ENCODE measurements around the gene AKAP6. TPM values are rescaled to one million over a fixed set of nuclear protein-coding genes. Genes with fewer than 3 reads are reported as not detected.
"Not testable (repeated sequence)": the region's sequence is repeated elsewhere in the genome, so short reads cannot be mapped to it uniquely, and the experiment has no call there.

AKAP6 gene
- total RNA-seq, 1 donor from 2014 or later, result 7.7 TPM

GRCh38 chr14:32574269-32574668, 245.2 kb downstream of the AKAP6 start:
- TF ChIP-seq, protein P1, sequence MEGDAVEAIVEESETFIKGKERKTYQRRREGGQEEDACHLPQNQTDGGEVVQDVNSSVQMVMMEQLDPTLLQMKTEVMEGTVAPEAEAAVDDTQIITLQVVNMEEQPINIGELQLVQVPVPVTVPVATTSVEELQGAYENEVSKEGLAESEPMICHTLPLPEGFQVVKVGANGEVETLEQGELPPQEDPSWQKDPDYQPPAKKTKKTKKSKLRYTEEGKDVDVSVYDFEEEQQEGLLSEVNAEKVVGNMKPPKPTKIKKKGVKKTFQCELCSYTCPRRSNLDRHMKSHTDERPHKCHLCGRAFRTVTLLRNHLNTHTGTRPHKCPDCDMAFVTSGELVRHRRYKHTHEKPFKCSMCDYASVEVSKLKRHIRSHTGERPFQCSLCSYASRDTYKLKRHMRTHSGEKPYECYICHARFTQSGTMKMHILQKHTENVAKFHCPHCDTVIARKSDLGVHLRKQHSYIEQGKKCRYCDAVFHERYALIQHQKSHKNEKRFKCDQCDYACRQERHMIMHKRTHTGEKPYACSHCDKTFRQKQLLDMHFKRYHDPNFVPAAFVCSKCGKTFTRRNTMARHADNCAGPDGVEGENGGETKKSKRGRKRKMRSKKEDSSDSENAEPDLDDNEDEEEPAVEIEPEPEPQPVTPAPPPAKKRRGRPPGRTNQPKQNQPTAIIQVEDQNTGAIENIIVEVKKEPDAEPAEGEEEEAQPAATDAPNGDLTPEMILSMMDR (IDR thresholded peaks at IDR 0.05), result no peak

DNA sequence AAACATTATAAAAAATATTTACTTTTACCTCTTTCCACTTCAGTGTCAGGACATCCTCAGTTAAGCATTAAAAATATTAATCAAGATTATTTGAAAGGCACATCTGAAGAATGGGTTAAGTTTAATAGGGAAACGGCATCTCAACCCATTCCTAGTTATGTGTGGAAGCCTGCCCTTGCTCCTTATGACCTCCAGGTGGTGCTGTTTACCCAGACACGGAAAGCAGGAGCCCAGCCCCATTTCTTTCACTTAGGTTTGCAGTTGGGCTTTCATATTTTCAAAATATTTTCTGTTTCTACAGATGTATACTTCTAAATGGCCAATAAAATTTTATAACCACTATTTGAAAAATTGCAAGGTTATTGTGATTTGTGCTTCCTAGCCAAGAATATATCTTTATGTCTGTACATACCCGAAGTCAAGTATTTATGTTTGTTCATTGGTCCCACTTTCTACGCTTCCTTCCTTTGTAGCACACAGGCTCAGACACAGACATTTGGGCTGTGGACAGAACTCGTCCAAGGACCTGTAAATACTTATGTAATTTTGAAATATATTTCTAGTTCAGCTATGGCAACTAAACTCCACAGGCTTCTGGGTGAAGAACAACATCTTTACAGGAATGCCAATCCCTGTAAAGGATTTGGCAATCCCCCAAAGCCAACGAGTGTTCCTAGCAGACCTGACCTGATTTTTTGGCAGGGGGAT, 247.1 kb downstream of the AKAP6 start:
- Histone ChIP-seq H3K4me1 (no peaks in the 10 kb centered on the region), H3K27me3 (no peaks in the 10 kb centered on the region), H3K9me3 (no peaks in the 10 kb centered on the region), H3K27ac (no peak overlapping the region), H3K36me3 (no peaks in the 10 kb centered on the region), H3K4me3 (no peak overlapping the region)
- no peak for DNase-seq
- ATAC-seq, result peak; percentile 95
- TF ChIP-seq, protein P1 (IDR thresholded peaks at IDR 0.05), result peak; percentile 96
- intact Hi-C loops (cut with DNase I), result no loop called here

More at GRCh38 chr14:32574269-32574668, 245.2 kb downstream of the AKAP6 start:
- DNase-seq, result no peak
- no peaks in the 10 kb centered on the region for H3K4me1 ChIP-seq
- intact Hi-C loops (cut with DNase I), result no loop called here
- no peak for ATAC-seq
- no peaks in the 10 kb centered on the region for H3K36me3 ChIP-seq
- H3K4me3 ChIP-seq, result no peak overlapping the region
- H3K27me3 ChIP-seq, result no peaks in the 10 kb centered on the region
- no peak overlapping the region for H3K27ac ChIP-seq
- H3K9me3 ChIP-seq, result no peaks in the 10 kb centered on the region

- no peaks in the 10 kb centered on the region for H3K4me1 ChIP-seq
- TF ChIP-seq, protein P1 (IDR thresholded peaks at IDR 0.05), result no peak
- DNase-seq (no peak), ATAC-seq (no peak)
- no peak overlapping the region for H3K4me3 ChIP-seq
- no peaks in the 10 kb centered on the region for H3K27me3 ChIP-seq
- H3K9me3 ChIP-seq, result no peaks in the 10 kb centered on the region
- H3K27ac ChIP-seq, result no peak overlapping the region
- intact Hi-C loops (cut with DNase I), result no loop called here
- no peaks in the 10 kb centered on the region for H3K36me3 ChIP-seq
Measured at GRCh38 chr14:32576977-32577376, 247.9 kb downstream of the AKAP6 start.

DNA sequence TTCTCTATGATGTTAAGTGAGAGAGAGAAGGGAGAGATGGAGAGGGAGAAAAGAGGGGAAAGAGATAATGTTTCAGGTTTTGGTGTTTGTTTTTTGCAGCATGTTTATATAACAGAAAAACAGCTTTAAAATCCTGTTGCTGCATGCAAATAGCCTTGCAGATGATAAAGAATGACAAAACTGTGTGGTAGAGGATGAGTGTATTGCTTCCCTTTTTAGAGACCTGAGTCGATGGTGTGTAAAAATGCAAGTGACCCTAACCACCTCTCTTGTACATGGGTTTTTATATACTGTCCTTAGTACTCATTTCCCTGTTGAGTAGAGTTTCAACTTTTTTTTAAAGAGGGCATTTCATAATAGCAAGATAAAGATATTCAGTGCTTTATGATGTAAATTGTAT, 249.1 kb downstream of the AKAP6 start:
- ATAC-seq, result no peak
- Histone ChIP-seq H3K9me3 (no peaks in the 10 kb centered on the region), H3K4me3 (no peak overlapping the region), H3K36me3 (no peaks in the 10 kb centered on the region), H3K27me3 (no peaks in the 10 kb centered on the region), H3K27ac (no peak overlapping the region), H3K4me1 (no peaks in the 10 kb centered on the region)
- intact Hi-C loops (cut with DNase I), result no loop called here
- no peak for DNase-seq
- TF ChIP-seq, protein P1 (IDR thresholded peaks at IDR 0.05), result no peak

- H3K4me3 ChIP-seq; intact Hi-C loops (cut with DNase I); H3K4me1 ChIP-seq: not testable (repeated sequence)
Measured at GRCh38 chr14:32583427-32583826, 254.3 kb downstream of the AKAP6 start.

DNA sequence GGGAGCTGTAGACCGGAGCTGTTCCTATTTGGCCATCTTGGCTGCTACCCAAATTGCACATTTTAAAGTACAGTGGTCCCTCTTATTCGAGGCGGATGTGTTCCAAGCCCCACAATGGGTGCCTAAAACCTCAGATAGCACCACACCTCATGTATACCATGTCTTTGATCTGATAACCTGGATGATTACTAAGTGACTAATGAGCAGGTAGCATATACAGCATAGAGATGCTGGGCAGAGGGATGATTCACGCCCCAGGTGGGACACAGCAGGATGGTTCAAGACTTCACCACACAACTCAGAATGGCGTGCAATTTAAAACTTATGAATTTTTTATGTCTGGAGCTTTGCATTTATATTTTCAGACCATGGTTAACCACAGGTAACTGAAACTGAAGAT, 255.0 kb downstream of the AKAP6 start:
- no peak for ATAC-seq

More at GRCh38 chr14:32583427-32583826, 254.3 kb downstream of the AKAP6 start:
- H3K27ac ChIP-seq, H3K9me3 ChIP-seq, H3K36me3 ChIP-seq, DNase-seq, ATAC-seq, H3K27me3 ChIP-seq: not testable (repeated sequence)

More for the DNA sequence above, 255.0 kb downstream of the AKAP6 start:
- H3K36me3 ChIP-seq, result no peaks in the 10 kb centered on the region
- no peak for DNase-seq
- TF ChIP-seq, protein P1 (IDR thresholded peaks at IDR 0.05), result no peak
- no peaks in the 10 kb centered on the region for H3K9me3 ChIP-seq
- H3K27me3 ChIP-seq, result no peaks in the 10 kb centered on the region
- intact Hi-C loops (cut with DNase I), result no loop called here
- no peaks in the 10 kb centered on the region for H3K4me1 ChIP-seq
- no peak overlapping the region for H3K4me3 ChIP-seq
- no peak overlapping the region for H3K27ac ChIP-seq
